AG04449 (cell line): ENCODE results near the gene TULP3.

ENCODE experiments used
- CTCF ChIA-PET: fragments of 350-600 bp; formaldehyde crosslinking; extraction: SDS; loops from one replicate; lab custom pipeline; 2021; ENCODE audit warnings: antibody characterized with exemption; lab: Yijun Ruan, JAX
- POLR2A ChIA-PET: fragments of 400-600, 350-600 bp; formaldehyde crosslinking; extraction: SDS; loops from one replicate; lab custom pipeline; 2020; ENCODE audit warnings: antibody characterized with exemption, inconsistent platforms; lab: Yijun Ruan, JAX
- DNase-seq: peaks from one replicate; pipeline ENCODE4 v3.0.0-alpha.2; 2010; ENCODE audit warnings: low read depth, low spot score
- H3K4me3 ChIP-seq: 2 replicates; pipeline ENCODE4 v1.5.1; 2011; ENCODE audit warnings: low read depth, mild to moderate bottlenecking, control low read depth, low read length
- CTCF ChIP-seq: IDR thresholded peaks from one replicate; pipeline ENCODE4 v1.5.1; 2011; ENCODE audit warnings: mild to moderate bottlenecking, moderate library complexity, low read length, control low read depth, inconsistent platforms; ENCODE audit not compliant: insufficient read depth; ENCODE audit errors: missing control alignments

The TULP3 gene

GRCh38 chr12:2974560-2974971 is 83.9 kb downstream of the TULP3 start:
- DNase-seq: no peak
- H3K4me3 ChIP-seq: no peak overlapping the region
- TF ChIP-seq CTCF: no peak
- ChIA-PET POLR2A (no interaction called here), CTCF (interaction anchor here (1.4 kb wide), 1 partner anchor 11 kb away, joined by 6 read pairs; no protein-coding TSS in a partner anchor)

- CTCF ChIA-PET: interaction anchor here (1.1 to 1.3 kb wide), 2 partner anchors 11 to 110 kb away, joined by 3 read pairs; no protein-coding TSS in a partner anchor
- no peak overlapping the region for H3K4me3 ChIP-seq
- POLR2A ChIA-PET: interaction anchor here (0.5 to 0.9 kb wide), 2 partner anchors 14 to 16 kb away, joined by 3 read pairs; no protein-coding TSS in a partner anchor
- TF ChIP-seq CTCF: no peak
- DNase-seq: no peak
These were observed 85.9 kb downstream of the TULP3 start for GRCh38 chr12:2976581-2976996.

- ChIA-PET POLR2A (no interaction called here), CTCF (interaction anchor here (1.1 kb wide), 1 partner anchor 111 kb away, joined by 3 read pairs; no protein-coding TSS in a partner anchor)
- TF ChIP-seq CTCF: no peak
- no peak overlapping the region for H3K4me3 ChIP-seq
- DNase-seq: no peak
These were observed 87.1 kb downstream of the TULP3 start for GRCh38 chr12:2977776-2978175.

- no peak for DNase-seq
- POLR2A ChIA-PET: no interaction called here
- CTCF ChIA-PET: no interaction called here
- no peak overlapping the region for H3K4me3 ChIP-seq
- no peak for TF ChIP-seq CTCF
These were observed 89.1 kb downstream of the TULP3 start for GRCh38 chr12:2979806-2980205.

- POLR2A ChIA-PET: no interaction called here
- no peak for DNase-seq
- CTCF ChIA-PET: no interaction called here
- no peak overlapping the region for H3K4me3 ChIP-seq
- TF ChIP-seq CTCF: no peak
These were observed 89.9 kb downstream of the TULP3 start for GRCh38 chr12:2980630-2981029.

- no peak overlapping the region for H3K4me3 ChIP-seq
- DNase-seq: no peak
- CTCF ChIA-PET: interaction anchor here (1.0 kb wide), 1 partner anchor 128 kb away, joined by 3 read pairs; no protein-coding TSS in a partner anchor
- POLR2A ChIA-PET: no interaction called here
- TF ChIP-seq CTCF: no peak
These were observed 91.7 kb downstream of the TULP3 start for GRCh38 chr12:2982361-2982760.
